RPMI8226 (cell line): ENCODE data around the gene PIGA.
A peak's percentile ranks its signal among the peaks of the same experiment; 100 is the strongest.
"Not testable (repeated sequence)": the region's sequence is repeated elsewhere in the genome, so short reads cannot be mapped to it uniquely, and the experiment has no call there.

ENCODE experiments used
- DNase-seq: peaks from one replicate; pipeline ENCODE4 v3.0.0-alpha.2; 2015

Gene PIGA

DNA sequence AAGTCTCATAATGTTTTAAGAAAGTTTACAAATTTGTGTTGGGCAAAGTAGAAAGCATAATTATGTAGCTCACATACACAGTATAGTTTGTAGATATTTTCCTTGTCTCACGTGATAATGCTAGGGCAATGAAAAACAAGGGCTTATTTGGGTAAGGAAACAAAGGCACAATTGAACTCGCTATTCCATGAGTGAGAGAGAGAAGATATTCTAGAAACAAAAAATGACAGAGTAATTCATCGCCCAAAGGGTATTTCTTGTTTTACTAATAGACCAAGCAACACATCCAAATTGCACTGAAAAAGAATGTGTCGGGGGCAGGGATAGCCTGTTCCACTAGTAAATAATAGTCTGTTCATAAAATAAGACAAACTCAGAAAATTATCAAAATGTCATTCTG lies 16.2 kb downstream of the PIGA start:
- no peak for DNase-seq

DNA sequence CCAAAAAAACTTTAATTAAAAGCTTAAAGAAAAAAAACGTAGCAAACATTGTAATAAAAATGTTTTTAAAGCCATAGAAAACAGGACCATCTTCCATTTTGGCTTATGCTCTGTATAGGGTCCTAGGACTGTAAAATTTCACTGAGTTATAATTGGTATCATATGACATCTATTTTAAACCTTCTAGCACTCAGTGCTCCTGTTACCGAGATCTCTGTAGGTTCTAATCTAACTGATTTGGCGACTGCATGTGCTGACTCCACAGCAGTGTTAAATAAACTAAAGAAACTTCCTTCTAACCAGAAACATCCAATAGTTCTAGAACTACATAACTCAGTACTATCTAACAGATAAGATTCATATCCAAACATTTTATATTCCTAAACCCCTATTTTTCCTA lies 19.8 kb downstream of the PIGA start, which contains the start of gene ASB11:
Gene ASB11 (minus strand): TSS at position 132 of the 400 bp plus-strand sequence. CDS start 35 bp downstream, at position 97.
- no peak for DNase-seq

DNA sequence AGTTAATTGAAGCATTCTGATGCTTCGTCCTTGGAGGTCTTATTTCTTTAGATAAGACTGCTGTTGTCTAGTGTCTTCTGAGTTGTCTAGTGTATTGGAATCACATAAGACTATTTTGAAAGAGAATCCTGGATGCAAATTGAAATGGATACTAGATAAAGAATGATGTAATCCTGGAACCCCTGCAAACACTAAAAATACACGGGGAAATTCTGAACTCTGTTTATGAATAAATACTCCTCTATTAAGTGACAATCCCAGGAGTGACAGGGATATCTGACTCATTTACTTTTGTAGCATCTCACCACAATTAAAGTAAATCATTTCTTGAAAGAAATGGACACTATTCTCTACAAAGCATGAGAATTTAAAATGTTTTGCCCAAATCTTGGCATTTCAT lies 20.9 kb downstream of the PIGA start:
- DNase-seq: no peak

DNA sequence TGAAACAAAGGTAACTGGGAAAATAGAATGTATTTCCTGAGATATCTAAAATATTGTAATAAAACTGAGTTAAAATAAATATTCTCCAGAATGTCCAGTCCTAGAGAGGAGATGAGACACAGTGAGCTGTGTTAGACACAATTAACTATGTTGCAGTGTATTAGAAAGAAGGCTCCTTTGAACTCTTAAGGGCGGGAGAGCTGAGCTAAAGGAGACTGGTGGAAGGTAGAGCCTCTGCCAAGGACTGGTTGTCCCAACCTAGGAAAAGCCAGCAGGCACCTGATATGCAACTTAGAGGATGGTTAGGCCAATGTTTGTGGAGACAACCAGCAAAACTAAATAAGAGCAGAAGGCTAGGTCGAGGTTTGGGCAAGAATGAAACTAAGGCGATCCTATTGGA lies 24.2 kb downstream of the PIGA start:
- no peak for DNase-seq

DNA sequence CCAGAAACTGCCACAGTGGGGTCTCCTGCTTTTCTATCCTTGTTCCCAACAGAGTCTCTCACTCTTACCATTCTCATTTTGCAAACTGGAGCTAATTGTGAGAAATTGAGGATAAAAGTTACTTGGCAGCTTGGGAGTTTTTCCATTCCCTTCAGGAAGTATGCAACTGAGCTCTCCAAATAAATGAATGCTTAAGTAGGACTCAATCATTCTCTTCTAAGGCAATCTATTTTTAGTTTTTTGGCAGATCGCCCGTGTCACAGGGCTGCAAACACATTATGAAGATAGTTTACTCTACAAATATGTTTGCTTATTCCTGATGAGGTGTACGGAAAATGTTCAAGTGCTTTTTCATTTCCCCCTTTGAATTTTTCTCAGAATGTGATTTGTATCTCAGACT lies 25.2 kb downstream of the PIGA start:
- DNase-seq: peak; percentile 63

DNA sequence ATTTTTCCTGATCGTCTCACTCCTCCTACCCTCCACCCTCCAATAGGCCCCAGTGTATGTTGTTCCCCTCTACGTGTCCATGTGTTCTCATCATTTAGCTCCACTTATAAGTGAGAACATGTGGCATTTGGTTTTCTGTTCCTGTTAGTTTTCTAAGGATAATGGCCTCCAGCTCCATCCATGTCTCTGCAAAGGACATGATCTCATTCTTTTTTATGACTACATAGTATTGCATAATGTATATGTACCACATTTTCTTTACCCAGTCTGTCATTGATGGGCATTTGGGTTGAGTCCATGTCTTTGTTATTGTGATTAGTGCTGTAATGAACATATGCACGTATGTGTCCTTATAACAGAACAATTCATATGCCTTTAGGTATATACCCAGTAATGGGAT lies 29.4 kb downstream of the PIGA start:
- DNase-seq: not testable (repeated sequence)

DNA sequence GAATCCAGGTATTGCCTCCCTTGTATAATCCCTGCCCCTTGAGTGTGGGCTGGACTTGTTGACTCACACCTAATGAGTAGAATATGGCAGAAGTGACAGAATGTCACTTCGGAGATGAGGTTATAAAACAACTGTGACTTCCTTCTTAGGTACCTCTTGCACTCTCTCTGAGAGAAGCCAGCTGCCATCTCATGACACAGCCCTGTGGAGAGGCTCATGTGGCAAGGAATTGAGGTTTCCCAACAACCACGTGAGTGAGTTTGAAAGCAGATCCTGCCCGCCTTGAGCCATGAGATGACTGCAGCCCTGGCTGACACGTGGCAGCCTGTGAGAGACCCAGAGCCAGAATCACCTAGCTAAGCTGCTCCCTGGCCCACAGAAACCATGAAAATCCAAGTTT lies 33.4 kb downstream of the PIGA start:
- peak; percentile 12 for DNase-seq

DNA sequence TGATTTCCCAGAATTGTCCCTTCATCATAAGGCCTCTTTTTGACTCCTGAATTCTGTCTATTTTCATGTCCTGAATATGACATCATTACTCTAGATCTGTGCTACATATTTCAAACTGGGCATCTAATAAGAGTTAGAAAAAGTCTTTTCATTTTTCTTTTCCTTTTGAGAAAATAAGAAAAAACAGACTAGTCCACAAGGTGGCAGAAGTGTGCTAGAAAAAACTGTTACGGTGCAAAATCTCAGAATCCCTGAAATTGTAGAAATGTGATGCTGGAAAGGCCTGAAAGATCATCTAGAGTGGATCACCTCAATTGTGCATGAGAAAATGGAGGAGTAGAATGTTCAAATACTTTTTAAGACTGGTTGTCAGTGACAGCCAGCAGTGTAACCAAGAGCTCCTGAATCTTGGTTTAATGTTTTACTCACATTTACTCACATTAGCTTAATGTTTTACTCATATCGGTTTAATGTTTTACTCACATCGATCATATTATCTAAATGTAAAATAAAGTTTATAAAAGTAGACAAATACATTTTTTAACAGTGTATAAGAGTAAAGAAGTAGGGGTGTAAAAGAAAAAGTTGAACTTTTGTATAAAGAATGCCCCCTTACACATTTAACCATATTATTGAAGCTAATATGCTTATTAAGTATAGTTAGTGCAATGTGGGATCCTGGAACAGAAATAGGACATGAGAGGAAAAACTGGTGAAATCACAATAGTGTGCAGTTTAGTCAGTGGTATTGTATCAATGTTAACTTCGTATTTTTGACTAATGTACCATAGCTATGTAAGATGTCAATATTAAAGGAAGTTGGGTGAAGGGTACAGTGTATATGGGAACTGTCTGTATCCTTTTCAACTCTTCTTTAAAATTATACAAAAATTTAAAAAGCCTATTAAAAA lies 35.1 kb downstream of the PIGA start:
- peak; percentile 23 for DNase-seq

DNA sequence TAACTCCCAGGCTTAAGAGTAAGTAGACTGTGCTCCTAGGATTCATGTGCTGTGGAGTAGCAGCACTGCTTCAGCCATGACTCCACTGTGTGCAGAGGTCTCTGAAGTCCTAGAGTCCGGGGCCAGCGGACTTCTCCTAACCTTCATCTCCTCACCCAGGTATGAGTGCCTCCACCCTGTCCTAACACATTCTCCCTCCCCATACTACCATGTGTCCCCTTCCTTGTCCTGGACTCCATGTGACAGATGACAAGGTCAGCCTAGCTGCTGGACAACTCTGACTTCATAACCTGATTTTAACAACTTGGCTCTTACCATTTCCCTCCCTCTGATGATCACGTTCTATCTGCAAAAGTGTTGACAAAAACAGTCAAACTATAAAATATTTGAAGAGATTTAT lies 36.5 kb downstream of the PIGA start:
- no peak for DNase-seq

DNA sequence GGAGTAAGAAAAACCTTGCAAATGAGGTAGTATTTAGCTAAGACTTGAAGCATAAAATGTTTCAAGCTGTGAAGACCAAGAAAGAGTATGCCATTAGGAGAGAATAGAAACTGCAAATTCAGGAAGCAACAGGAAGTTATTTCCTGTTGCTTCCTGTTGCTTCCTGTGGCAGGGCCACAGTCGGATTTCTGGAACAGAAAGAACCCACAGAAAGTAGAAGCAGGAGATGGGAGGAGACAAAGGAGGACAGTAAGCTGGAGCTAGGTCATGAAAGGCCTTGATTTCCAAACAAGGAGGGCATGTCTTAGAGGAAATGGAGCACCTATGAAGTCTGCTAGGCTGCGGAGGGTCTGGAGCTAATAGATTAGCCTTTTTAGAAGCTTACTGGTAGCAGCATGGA lies 37.1 kb downstream of the PIGA start:
- no peak for DNase-seq

DNA sequence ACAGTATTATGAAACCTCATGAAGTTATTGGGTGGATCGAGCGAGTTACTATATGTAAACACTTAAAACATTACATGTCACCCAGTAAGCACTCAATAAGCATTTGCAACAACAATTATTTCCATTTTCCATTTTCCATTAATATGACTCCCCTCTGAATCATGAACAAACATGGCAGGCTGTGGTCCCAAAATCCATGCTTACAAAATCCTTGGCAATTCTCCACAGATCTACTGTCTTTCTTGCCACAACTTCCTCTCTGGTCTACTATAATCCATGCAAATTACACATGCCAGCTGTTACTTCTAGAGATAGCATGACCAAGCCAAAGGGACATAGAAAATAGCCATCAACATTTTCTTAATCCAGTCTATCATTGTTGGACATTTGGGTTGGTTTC lies 41.9 kb downstream of the PIGA start:
- DNase-seq: no peak

DNA sequence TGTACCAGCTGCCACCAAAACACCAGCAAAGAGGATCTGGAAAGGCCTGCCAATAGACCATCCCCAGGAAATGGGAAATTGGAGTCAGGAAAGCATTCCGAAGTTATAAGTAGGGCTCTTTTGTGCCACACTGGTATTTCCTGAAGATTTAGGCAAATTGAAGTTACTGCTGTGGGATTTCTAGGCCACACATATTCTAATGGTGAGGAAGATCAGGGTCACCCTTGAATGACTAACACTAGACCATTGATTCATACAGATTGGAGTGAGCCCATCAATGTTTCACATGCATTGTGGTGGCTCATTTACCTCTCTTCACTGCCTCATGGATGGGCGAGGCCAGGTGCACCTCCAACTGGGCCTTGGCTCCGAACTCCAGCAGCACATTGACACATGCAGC lies 42.5 kb downstream of the PIGA start:
- DNase-seq: no peak

DNA sequence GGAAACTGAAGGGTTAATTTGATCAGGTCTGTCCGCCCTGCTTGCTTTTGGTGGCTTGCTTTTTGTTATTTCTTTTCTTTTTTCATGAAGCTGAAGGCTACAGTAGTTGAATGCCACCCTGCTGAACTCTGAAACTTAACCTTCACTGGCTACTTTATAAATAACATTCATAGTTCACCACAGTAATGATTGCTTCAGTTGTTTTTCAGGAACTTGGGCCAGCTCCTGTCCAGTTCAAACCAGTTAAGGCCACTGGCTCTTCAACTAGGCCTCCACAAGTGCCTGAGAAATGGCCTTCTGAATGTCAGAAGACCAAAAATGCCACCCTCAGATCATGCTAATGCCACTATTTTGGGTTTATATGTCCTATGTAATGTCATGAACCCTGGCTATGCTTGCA lies 57.7 kb downstream of the PIGA start:
- no peak for DNase-seq

DNA sequence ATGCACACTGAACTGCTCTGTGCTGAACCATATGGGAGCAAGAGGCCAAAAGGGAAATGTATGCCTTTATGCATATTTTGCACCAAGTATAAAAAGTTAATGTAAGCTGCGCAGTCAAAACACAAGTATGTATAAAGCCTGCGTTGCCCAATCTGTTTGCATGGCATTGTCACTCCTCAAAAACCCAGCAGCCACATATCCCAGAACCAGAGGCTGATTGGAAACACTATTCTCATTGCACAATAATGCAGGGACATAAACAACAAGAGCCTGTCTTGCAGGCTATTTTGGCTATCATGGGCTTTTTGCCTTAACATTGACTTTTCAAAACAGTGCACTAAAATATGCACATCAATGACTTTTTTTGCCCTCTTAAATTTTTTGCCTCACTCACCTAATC lies 60.4 kb downstream of the PIGA start:
- no peak for DNase-seq

DNA sequence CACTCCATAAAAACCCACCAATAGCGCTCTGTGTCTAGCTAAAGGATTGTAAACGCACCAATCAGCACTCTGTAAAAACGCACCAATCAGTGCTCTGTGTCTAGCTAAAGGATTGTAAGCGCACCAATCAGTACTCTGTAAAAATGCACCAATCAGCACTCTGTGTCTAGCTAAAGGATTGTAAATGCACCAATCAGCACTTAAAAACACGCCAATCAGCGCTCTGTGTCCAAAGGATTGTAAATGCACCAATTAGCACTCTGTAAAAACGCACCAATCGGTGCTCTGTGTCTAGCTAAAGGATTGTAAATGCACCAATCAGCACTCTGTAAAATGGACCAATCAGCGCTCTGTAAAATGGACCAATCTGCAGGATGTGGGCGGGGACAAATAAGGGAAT lies 62.0 kb downstream of the PIGA start:
- DNase-seq: not testable (repeated sequence)

DNA sequence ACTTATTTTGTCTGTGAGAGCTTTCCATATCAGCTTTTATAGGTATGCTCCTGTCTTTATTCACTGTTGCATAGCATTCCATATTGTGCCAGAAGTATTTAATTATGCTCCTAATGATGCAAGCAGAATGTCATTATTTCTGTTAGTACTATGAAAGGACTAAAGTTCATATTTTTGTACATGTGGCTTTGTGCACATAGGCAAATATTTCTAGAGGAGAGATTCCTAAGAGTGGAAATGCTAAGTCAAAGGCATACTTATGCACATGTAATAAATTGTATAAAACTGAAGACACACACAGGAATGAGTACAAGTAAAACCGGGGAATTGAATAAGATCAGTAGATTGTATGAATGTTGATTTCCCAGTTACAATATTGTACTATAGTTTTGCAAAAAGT lies 63.6 kb downstream of the PIGA start:
- no peak for DNase-seq

DNA sequence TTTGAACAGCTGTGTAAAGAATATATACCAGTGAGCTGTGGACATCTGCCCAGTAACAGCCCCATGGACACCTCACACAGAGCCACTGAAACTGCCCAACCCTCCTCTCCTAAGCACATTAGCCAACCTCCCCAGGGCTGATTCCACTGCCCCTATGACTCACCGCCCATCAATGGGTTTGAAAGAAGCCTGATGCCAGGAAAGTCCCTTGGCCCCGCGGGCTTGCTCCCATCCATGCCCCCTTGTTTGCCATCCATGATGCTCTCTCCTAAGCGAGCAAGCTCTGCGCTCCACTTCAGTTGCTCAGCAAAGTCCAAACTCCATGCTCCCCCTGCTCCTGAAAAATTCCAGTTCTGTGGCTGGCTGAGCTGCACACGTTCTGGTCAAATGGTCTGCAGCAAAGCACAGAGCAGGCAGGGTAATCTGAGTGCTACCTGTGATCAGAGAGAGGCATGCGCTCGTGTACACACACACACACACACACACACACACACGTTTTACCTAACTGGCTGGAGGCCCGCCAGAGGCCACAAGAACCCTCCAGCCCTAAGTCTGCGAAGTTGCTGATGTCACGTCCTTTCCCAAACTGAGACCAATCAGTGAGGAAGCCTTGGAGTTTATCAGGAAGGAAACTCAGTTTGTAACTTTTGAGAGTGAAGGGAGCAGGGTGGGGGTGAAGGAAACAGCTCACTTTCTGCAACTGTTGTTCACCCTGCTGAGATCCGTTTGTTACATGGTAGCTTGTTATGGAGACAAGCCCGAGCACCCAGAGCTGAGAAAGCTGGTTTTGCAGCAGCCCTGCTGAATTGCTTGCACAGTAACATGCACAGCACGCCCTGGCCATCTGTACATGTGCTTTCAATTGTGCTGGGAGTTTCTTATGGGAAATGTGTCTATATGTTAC lies 65.5 kb downstream of the PIGA start, which contains the start of gene ASB9:
Gene ASB9 (minus strand): TSS at position 466 of the 904 bp plus-strand sequence. CDS start 209 bp downstream, at position 257.
- DNase-seq: peak; percentile 81
